A673 (cell line): ENCODE data around the gene TAF10.

ENCODE experiments used
- CTCF ChIP-seq: fragments of 300-800, 200-600 bp; sonication (generic); conservative IDR thresholded peaks from 2 replicates; pipeline ENCODE4 v1.5.1; 2017; ENCODE audit warnings: low read depth, mild to moderate bottlenecking, antibody characterized with exemption, low read length, moderate library complexity, mixed read lengths
- EZH2 ChIP-seq: fragments of 200-600 bp; sonication (generic); IDR thresholded peaks from 2 replicates; pipeline ENCODE4 v1.6.1; 2017; ENCODE audit warnings: borderline replicate concordance, low read depth, mild to moderate bottlenecking, mixed read lengths, antibody characterized with exemption, low read length; ENCODE audit not compliant: poor library complexity, severe bottlenecking

- TF ChIP-seq CTCF (no peak), EZH2 (no peak)
Observed at GRCh38 chr11:6608011-6608410, 4.0 kb downstream of the TAF10 start.
